Esophagus mucosa (tissue), 1 donor: ENCODE data around the gene FOLR2. TPM values are rescaled to one million over a fixed set of nuclear protein-coding genes. Genes with fewer than 3 reads are reported as not detected.

ENCODE experiments used
- total RNA-seq: library from RNA; stranded (reverse); gene quantifications from one replicate; pipeline ENCODE4 v1.2.4, GENCODE V29; 2023
- donor health status: DM: yes; HTN: yes; CAD: no.

FOLR2 gene
- total RNA-seq, 1 donor from 2014 or later = 0.24 TPM

Other genes starting within 250 kb of the FOLR2 start
- 2.5 TPM for gene IL18BP, start 217.9 kb upstream of the FOLR2 start, total RNA-seq
- gene NUMA1, start 136.3 kb upstream of the FOLR2 start, total RNA-seq = 117 TPM
- 5.5 TPM for gene LRRC51, start 135.9 kb upstream of the FOLR2 start, total RNA-seq
- 81.0 TPM for gene LAMTOR1, start 113.5 kb upstream of the FOLR2 start, total RNA-seq
- gene TOMT, start 110.9 kb upstream of the FOLR2 start, total RNA-seq = not detected
- 46.0 TPM for gene ANAPC15, start 104.1 kb upstream of the FOLR2 start, total RNA-seq
- not detected for gene FOLR3, start 81.1 kb upstream of the FOLR2 start, total RNA-seq
- 0.96 TPM for gene FOLR1, start 24.7 kb upstream of the FOLR2 start, total RNA-seq
- 21.2 TPM for gene INPPL1, start 8.0 kb downstream of the FOLR2 start, total RNA-seq
- not detected for gene PHOX2A, start 27.4 kb downstream of the FOLR2 start, total RNA-seq
- 13.9 TPM for gene CLPB, start 217.7 kb downstream of the FOLR2 start, total RNA-seq